HG02981 (cell line): ENCODE data around the gene TUFM.
"Not testable (repeated sequence)": the region's sequence is repeated elsewhere in the genome, so short reads cannot be mapped to it uniquely, and the experiment has no call there.

Experiments used
- ATAC-seq: cut with Tn5 transposase; IDR thresholded peaks from one replicate; pipeline ENCODE4 v1.9.1; 2021; ENCODE audit warnings: mild to moderate bottlenecking, moderate library complexity; ENCODE audit not compliant: unreplicated experiment

Gene TUFM

GRCh38 chr16:28846080-28846932, at the start of gene TUFM:
TUFM (minus strand) TSS chr16:28846348; CDS start chr16:28846269, 79 bp downstream.
- ATAC-seq = peak; percentile 94

GRCh38 chr16:28895609-28896008, 49.5 kb upstream of the TUFM start:
- no peak for ATAC-seq

GRCh38 chr16:28893291-28893690, 47.1 kb upstream of the TUFM start:
- no peak for ATAC-seq

- no peak for ATAC-seq
These were observed 46.1 kb upstream of the TUFM start for GRCh38 chr16:28891964-28892890.

GRCh38 chr16:28890355-28890754, 44.2 kb upstream of the TUFM start:
- not testable (repeated sequence) for ATAC-seq

- no peak for ATAC-seq
These were observed 40.8 kb upstream of the TUFM start for GRCh38 chr16:28886945-28887344.

GRCh38 chr16:28884045-28884444, 37.9 kb upstream of the TUFM start:
- no peak for ATAC-seq

- ATAC-seq = no peak
These were observed 37.3 kb upstream of the TUFM start for GRCh38 chr16:28883221-28883996.

GRCh38 chr16:28882551-28883160, 36.5 kb upstream of the TUFM start:
- ATAC-seq = no peak

GRCh38 chr16:28881565-28881964, 35.4 kb upstream of the TUFM start:
- ATAC-seq = not testable (repeated sequence)

- ATAC-seq = no peak
These were observed 34.8 kb upstream of the TUFM start for GRCh38 chr16:28880955-28881354.

GRCh38 chr16:28880589-28880915, 34.4 kb upstream of the TUFM start:
- ATAC-seq = no peak

- ATAC-seq = peak; percentile 89
These were observed 33.9 kb upstream of the TUFM start for GRCh38 chr16:28879841-28880588.

- peak; percentile 17 for ATAC-seq
These were observed 33.2 kb upstream of the TUFM start for GRCh38 chr16:28879261-28879840.

GRCh38 chr16:28878083-28878926, 32.2 kb upstream of the TUFM start, which contains the start of gene ATP2A1:
ATP2A1 (plus strand) TSS chr16:28878488; CDS start chr16:28878672, 184 bp downstream.
- ATAC-seq = no peak

- ATAC-seq = no peak
These were observed 31.5 kb upstream of the TUFM start for GRCh38 chr16:28877655-28878000.

- no peak for ATAC-seq
These were observed 31.0 kb upstream of the TUFM start for GRCh38 chr16:28876973-28877654.

- ATAC-seq = no peak
These were observed 30.0 kb upstream of the TUFM start for GRCh38 chr16:28876019-28876659.
